Lung (tissue), 12 donors: ENCODE results near the gene TNS4. TPM values are rescaled to one million over a fixed set of nuclear protein-coding genes. Genes with fewer than 3 reads are reported as not detected.

Source experiments
- ATAC-seq: fragments of 200-7000 bp; cut with Tn5 transposase; one replicate; pipeline ENCODE4 v1.9.1; 2020; ENCODE audit warnings: moderate number of reproducible peaks; ENCODE audit not compliant: insufficient read depth, low FRiP score
- DNase-seq, 3 donors: peaks; one replicate each; pipeline ENCODE4 v3.0.0-alpha.2; 2013 to 2017
- H3K27ac ChIP-seq, 2 donors: one replicate each; pipeline ENCODE4 v1.5.1; 2013; ENCODE audit warnings: mild to moderate bottlenecking in 2 of 2, moderate library complexity in 2 of 2, control low read depth in 1 of 2, inconsistent platforms in 1 of 2, low read depth in 1 of 2, low read length in 1 of 2
- H3K27me3 ChIP-seq, 3 donors: one replicate each; pipeline ENCODE4 v1.5.1; 2013; ENCODE audit warnings: low read length in 2 of 3; ENCODE audit not compliant: control insufficient read depth in 3 of 3, insufficient read depth in 3 of 3
- H3K36me3 ChIP-seq, 4 donors: one replicate each; pipeline ENCODE4 v1.5.1; 2013; ENCODE audit warnings: low read length in 4 of 4, mild to moderate bottlenecking in 1 of 4, moderate library complexity in 1 of 4; ENCODE audit not compliant: control insufficient read depth in 4 of 4, insufficient read depth in 4 of 4
- H3K4me1 ChIP-seq, 5 donors: one replicate each; pipeline ENCODE4 v1.5.1; 2013; ENCODE audit warnings: low read length in 5 of 5, mild to moderate bottlenecking in 2 of 5, moderate library complexity in 1 of 5; ENCODE audit not compliant: control insufficient read depth in 5 of 5, insufficient read depth in 5 of 5
- H3K4me3 ChIP-seq: one replicate; pipeline ENCODE4 v1.5.1; 2013; ENCODE audit warnings: mild to moderate bottlenecking, control low read depth, moderate library complexity
- H3K9ac ChIP-seq, 2 donors: one replicate each; pipeline ENCODE4 v1.5.1; 2013; ENCODE audit warnings: low read length in 2 of 2, control low read depth in 1 of 2; ENCODE audit not compliant: insufficient read depth in 1 of 2
- H3K9me3 ChIP-seq, 4 donors: one replicate each; pipeline ENCODE4 v1.5.1; 2013; ENCODE audit warnings: low read length in 3 of 4, mild to moderate bottlenecking in 1 of 4, moderate library complexity in 1 of 4; ENCODE audit not compliant: control insufficient read depth in 4 of 4, insufficient read depth in 3 of 4
- WGBS, 2 donors: extraction: QIAGEN DNeasy Blood & Tissue Kit; methylation state at CpG; one replicate each; pipeline ENCODE4 v1.1.7; 2013; 5-methylcytosine and 5-hydroxymethylcytosine counted together
- polyA plus RNA-seq, 2 donors: library from polyadenylated mRNA; stranded (reverse); fragments of 200-250 nt; gene quantifications; one replicate each; pipeline ENCODE4 v1.2.1, GENCODE V29; 2013
- total RNA-seq, 2 donors: library from RNA; depleted of rRNA in 1 of 2; stranded (reverse); fragments of >200 nt in 1 of 2; gene quantifications; one replicate each; pipeline ENCODE4 v1.2.1, GENCODE V29; 2014 to 2021
- TF ChIP-seq, protein P1 (sequence below): IDR thresholded peaks from 2 replicates; pipeline ENCODE4 v1.5.1; 2012; ENCODE audit warnings: mild to moderate bottlenecking; ENCODE audit errors: control extremely low read depth, extremely low read depth
- donor health status: control.
- donor health status: control.
- donor health status: Bipolar disorder and iron deficiency.
- donor health status: healthy.
- donor health status: DM: yes; HTN: yes; CAD: no.

Gene TNS4
- total and polyA plus RNA-seq, 4 donors, result 0.17 to 6.8 (median 2.2) TPM

DNA sequence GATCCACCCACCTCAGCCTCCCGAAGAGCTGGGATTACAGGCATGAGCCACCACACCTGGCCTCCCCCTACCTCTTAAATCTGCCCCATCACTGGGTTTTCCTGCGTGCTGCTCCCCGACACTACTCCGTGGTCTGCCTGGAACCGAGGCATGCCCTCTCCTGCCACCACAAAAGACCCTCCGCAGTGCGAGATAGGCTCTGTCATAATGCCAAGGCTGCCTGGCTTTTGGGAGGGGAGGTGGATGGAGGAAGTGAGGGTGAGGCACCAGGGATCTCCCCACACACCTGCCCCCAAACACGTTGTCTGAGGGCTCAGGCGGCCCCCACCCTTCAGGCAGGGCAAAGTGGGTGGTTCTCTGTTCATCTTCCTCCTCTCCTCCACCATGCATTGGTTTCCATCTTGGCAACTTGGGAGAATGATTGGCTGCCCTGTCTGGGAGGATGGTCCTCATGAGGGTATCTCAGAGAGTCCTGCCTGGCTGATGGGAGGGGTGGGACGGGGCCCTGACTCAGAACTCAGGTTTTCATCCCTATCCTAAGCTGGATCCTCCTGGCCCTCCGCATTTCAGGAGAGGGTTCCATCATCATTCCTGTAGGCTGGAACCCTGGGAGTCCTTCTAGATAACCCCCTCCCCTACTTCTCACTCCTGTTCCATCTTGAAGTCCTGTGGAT is 35.0 kb downstream of the TNS4 start:
- Histone ChIP-seq H3K36me3 (no peaks in the 10 kb centered on the region), H3K9me3 (no peaks in the 10 kb centered on the region), H3K27ac (no peak overlapping the region), H3K27me3 (no peaks in the 10 kb centered on the region), H3K4me1 (peaks cover 0 to 26% (median 12%) of the 10 kb centered on the region in 5 donors), H3K4me3 (no peak overlapping the region), H3K9ac (no peak overlapping the region)
- 74% methylated on average over 11 of the region's 11 CpGs for WGBS, 2 donors
- no peak for DNase-seq
- TF ChIP-seq, protein P1, sequence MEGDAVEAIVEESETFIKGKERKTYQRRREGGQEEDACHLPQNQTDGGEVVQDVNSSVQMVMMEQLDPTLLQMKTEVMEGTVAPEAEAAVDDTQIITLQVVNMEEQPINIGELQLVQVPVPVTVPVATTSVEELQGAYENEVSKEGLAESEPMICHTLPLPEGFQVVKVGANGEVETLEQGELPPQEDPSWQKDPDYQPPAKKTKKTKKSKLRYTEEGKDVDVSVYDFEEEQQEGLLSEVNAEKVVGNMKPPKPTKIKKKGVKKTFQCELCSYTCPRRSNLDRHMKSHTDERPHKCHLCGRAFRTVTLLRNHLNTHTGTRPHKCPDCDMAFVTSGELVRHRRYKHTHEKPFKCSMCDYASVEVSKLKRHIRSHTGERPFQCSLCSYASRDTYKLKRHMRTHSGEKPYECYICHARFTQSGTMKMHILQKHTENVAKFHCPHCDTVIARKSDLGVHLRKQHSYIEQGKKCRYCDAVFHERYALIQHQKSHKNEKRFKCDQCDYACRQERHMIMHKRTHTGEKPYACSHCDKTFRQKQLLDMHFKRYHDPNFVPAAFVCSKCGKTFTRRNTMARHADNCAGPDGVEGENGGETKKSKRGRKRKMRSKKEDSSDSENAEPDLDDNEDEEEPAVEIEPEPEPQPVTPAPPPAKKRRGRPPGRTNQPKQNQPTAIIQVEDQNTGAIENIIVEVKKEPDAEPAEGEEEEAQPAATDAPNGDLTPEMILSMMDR, result no peak
- no peak for ATAC-seq

DNA sequence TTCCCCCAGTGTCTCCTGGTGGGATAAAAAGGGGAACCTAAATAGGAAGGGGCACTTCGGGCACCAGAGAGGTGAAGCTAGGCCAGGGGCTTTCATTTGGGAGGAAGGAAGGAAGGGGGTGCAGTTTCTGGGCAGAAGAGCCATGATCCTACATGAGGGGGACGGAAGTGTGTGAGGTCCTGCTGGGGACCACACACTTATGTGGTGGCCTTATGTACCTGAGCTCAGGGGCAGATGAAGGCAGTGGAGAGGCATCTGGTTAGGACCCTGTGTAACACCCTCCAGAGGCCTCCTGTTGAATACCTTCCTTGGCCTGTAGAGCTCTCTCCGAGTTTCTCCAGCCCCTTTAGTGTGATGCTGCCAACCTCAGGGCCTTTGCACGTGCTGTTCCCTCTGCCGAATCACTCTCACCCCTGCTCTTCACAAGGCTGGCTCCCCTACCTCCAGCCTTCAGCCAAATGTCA is 37.0 kb downstream of the TNS4 start:
- ATAC-seq (no peak), DNase-seq (no peak)
- H3K4me1 ChIP-seq, result peaks cover 0 to 38% (median 15%) of the 10 kb centered on the region in 5 donors
- H3K36me3 ChIP-seq, result no peaks in the 10 kb centered on the region
- no peak overlapping the region for H3K27ac ChIP-seq
- no peak overlapping the region for H3K4me3 ChIP-seq
- TF ChIP-seq, protein P1, result no peak
- WGBS, 2 donors, result 78 to 80% methylated on average over 5 of the region's 5 CpGs
- H3K9ac ChIP-seq, result no peak overlapping the region
- H3K27me3 ChIP-seq, result no peaks in the 10 kb centered on the region
- no peaks in the 10 kb centered on the region for H3K9me3 ChIP-seq

GRCh38 chr17:40463122-40463550 is 38.3 kb downstream of the TNS4 start:
- no peak overlapping the region for H3K4me3 ChIP-seq
- no peak overlapping the region for H3K9ac ChIP-seq
- H3K4me1 ChIP-seq, result peaks cover 3 to 51% (median 25%) of the 10 kb centered on the region in 5 donors
- DNase-seq (peak in 1 of 3 donors; percentile 19), ATAC-seq (no peak)
- WGBS, 2 donors, result 68 to 78% methylated on average over 11 of the region's 11 CpGs
- H3K27ac ChIP-seq, result peak overlapping the region in 1 of 2 donors; percentile 41
- H3K36me3 ChIP-seq, result peaks cover 0 to 3% (median 0%) of the 10 kb centered on the region in 4 donors
- TF ChIP-seq, protein P1, result no peak
- no peaks in the 10 kb centered on the region for H3K27me3 ChIP-seq
- no peaks in the 10 kb centered on the region for H3K9me3 ChIP-seq
